ENCODE results near the gene TAOK3. TPM values are rescaled to one million over a fixed set of nuclear protein-coding genes. Genes with fewer than 3 reads are reported as not detected.

Gene TAOK3
- total and polyA plus RNA-seq, 2 donors (not counting 1 experiment from before 2014, with no cell fraction given) = 30.0 to 80.4 TPM

- H2AFZ ChIP-seq (ENCODE audit: insufficient read depth, low read depth, low read length, poor library complexity, severe bottlenecking) = no peak overlapping the region
- 98% methylated on average over 4 of the region's 6 CpGs for WGBS (ENCODE audit: insufficient coverage)
- Mint-ChIP-seq H3K9me3 (ENCODE audit: insufficient read depth) (no peaks in the 10 kb centered on the region), H3K27me3 (no peaks in the 10 kb centered on the region), H3K4me1 (no peaks in the 10 kb centered on the region), H3K4me3 (no peak overlapping the region), H3K27ac (no peak overlapping the region)
- no peaks in the 10 kb centered on the region for H3K9me3 ChIP-seq (ENCODE audit: control extremely low read depth in 1 of 3, control insufficient read depth in 2 of 3, insufficient read depth in 1 of 3, low read length in 2 of 3)
- ChIA-PET POLR2A (no interaction called here), CTCF (no interaction called here)
- H3K36me3 ChIP-seq (replicated peaks in 1 of 2; ENCODE audit: control extremely low read depth in 1 of 2, control insufficient read depth in 1 of 2, extremely low read depth in 1 of 2, insufficient read depth in 2 of 2, low read length in 1 of 2) = peaks cover 23 to 50% of the 10 kb centered on the region in 2 experiments
- ATAC-seq (ENCODE audit: low read depth) = no peak
- no peaks in the 10 kb centered on the region for H3K27me3 ChIP-seq (replicated peaks in 1 of 4; ENCODE audit: control extremely low read depth in 1 of 4, control insufficient read depth in 3 of 4, insufficient read depth in 4 of 4, low read length in 3 of 4)
- H3K27ac ChIP-seq (ENCODE audit: low read length in 2 of 2) = no peak overlapping the region
- no peak overlapping the region for H3K9ac ChIP-seq (ENCODE audit: low read length)
- no peak overlapping the region for H3K4me2 ChIP-seq (replicated peaks; ENCODE audit: low read depth, low read length, poor library complexity, severe bottlenecking)
- no peak for TF ChIP-seq EZH2 (IDR thresholded peaks at IDR 0.05; ENCODE audit: borderline replicate concordance, insufficient read depth, low read depth, low read length, poor library complexity, severe bottlenecking)
- intact Hi-C loops (cut with micrococcal nuclease) = loop anchor here (10.0 kb wide), 2 partner anchors 633 to 1013 kb away; no protein-coding TSS in a partner anchor
- no peaks in the 10 kb centered on the region for H3K79me2 ChIP-seq (ENCODE audit: control insufficient read depth, insufficient read depth, low read length)
- H3K4me3 ChIP-seq (ENCODE audit: control extremely low read depth in 1 of 5, extremely low read depth in 1 of 5, insufficient read depth in 1 of 5, low read depth in 2 of 5, low read length in 4 of 5) = no peak overlapping the region
- H4K20me1 ChIP-seq (ENCODE audit: control insufficient read depth, insufficient read depth, low read length, poor library complexity, severe bottlenecking) = no peaks in the 10 kb centered on the region
- no peaks in the 10 kb centered on the region for H3K4me1 ChIP-seq (ENCODE audit: control insufficient read depth in 2 of 2, insufficient read depth in 2 of 2, low read length in 2 of 2)
- DNase-seq = no peak
These were observed 29.5 kb upstream of the TAOK3 start for GRCh38 chr12:118402251-118402650.

DNA sequence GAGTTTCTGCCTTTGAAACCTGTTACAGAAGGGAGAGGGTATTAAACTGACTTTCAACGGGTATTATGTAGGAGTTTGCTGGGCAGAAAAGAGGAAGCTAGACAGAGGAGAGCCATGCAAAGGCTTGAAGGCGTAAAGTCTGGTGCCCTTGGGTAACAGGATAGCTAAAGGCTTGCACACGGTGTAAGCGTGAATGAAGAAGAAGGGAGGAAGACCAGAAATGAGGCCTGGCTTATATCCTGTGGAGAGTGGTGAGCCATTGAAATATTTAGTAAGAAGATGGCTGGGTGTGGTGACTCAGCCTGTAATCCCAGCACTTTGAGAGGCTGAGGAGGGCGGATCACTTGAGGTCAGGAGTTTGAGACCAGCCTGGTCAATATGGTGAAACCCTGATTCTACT lies 26.2 kb upstream of the TAOK3 start:
- Histone ChIP-seq H3K9me3 (ENCODE audit: control extremely low read depth in 1 of 3, control insufficient read depth in 2 of 3, insufficient read depth in 1 of 3, low read length in 2 of 3) (no peaks in the 10 kb centered on the region), H3K27ac (ENCODE audit: low read length in 2 of 2) (no peak overlapping the region), H4K20me1 (ENCODE audit: control insufficient read depth, insufficient read depth, low read length, poor library complexity, severe bottlenecking) (no peaks in the 10 kb centered on the region), H2AFZ (ENCODE audit: insufficient read depth, low read depth, low read length, poor library complexity, severe bottlenecking) (no peak overlapping the region), H3K4me1 (ENCODE audit: control insufficient read depth in 2 of 2, insufficient read depth in 2 of 2, low read length in 2 of 2) (no peaks in the 10 kb centered on the region), H3K9ac (ENCODE audit: low read length) (no peak overlapping the region), H3K4me2 (replicated peaks; ENCODE audit: low read depth, low read length, poor library complexity, severe bottlenecking) (no peak overlapping the region), H3K27me3 (replicated peaks in 1 of 4; ENCODE audit: control extremely low read depth in 1 of 4, control insufficient read depth in 3 of 4, insufficient read depth in 4 of 4, low read length in 3 of 4) (no peaks in the 10 kb centered on the region), H3K36me3 (replicated peaks in 1 of 2; ENCODE audit: control extremely low read depth in 1 of 2, control insufficient read depth in 1 of 2, extremely low read depth in 1 of 2, insufficient read depth in 2 of 2, low read length in 1 of 2) (peaks cover 23 to 68% of the 10 kb centered on the region in 2 experiments), H3K79me2 (ENCODE audit: control insufficient read depth, insufficient read depth, low read length) (no peaks in the 10 kb centered on the region), H3K4me3 (ENCODE audit: control extremely low read depth in 1 of 5, extremely low read depth in 1 of 5, insufficient read depth in 1 of 5, low read depth in 2 of 5, low read length in 4 of 5) (no peak overlapping the region)
- WGBS (ENCODE audit: insufficient coverage) = 89% methylated on average over 5 of the region's 5 CpGs
- CTCF ChIA-PET = interaction anchor here (0.5 kb wide), 1 partner anchor 21 kb away, joined by 3 read pairs; no protein-coding TSS in a partner anchor
- H3K27ac Mint-ChIP-seq = no peak overlapping the region
- H3K4me1 Mint-ChIP-seq = no peaks in the 10 kb centered on the region
- H3K9me3 Mint-ChIP-seq (ENCODE audit: insufficient read depth) = no peaks in the 10 kb centered on the region
- ATAC-seq (ENCODE audit: low read depth) (no peak), DNase-seq (no peak)
- no peak overlapping the region for H3K4me3 Mint-ChIP-seq
- TF ChIP-seq EZH2 (IDR thresholded peaks at IDR 0.05; ENCODE audit: borderline replicate concordance, insufficient read depth, low read depth, low read length, poor library complexity, severe bottlenecking) = no peak
- TF ChIP-seq, protein P1, sequence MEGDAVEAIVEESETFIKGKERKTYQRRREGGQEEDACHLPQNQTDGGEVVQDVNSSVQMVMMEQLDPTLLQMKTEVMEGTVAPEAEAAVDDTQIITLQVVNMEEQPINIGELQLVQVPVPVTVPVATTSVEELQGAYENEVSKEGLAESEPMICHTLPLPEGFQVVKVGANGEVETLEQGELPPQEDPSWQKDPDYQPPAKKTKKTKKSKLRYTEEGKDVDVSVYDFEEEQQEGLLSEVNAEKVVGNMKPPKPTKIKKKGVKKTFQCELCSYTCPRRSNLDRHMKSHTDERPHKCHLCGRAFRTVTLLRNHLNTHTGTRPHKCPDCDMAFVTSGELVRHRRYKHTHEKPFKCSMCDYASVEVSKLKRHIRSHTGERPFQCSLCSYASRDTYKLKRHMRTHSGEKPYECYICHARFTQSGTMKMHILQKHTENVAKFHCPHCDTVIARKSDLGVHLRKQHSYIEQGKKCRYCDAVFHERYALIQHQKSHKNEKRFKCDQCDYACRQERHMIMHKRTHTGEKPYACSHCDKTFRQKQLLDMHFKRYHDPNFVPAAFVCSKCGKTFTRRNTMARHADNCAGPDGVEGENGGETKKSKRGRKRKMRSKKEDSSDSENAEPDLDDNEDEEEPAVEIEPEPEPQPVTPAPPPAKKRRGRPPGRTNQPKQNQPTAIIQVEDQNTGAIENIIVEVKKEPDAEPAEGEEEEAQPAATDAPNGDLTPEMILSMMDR (IDR thresholded peaks at IDR 0.05) = no peak
- H3K27me3 Mint-ChIP-seq = no peaks in the 10 kb centered on the region
- intact Hi-C loops (cut with micrococcal nuclease) = no loop called here
- POLR2A ChIA-PET = no interaction called here

Measured in B cell (primary cell).